Measurements from ENCODE around the gene PRKCQ.

The PRKCQ gene

GRCh38 chr10:6396652-6397051 lies 183.4 kb downstream of the PRKCQ start:
- no peaks in the 10 kb centered on the region for H3K79me2 ChIP-seq (ENCODE audit: insufficient read depth, low read length)
- no peaks in the 10 kb centered on the region for H3K27me3 ChIP-seq (ENCODE audit: low read length)
- H3K36me3 ChIP-seq (ENCODE audit: low read length): no peaks in the 10 kb centered on the region
- H3K9ac ChIP-seq (ENCODE audit: low read length): no peak overlapping the region
- H3K4me3 ChIP-seq (ENCODE audit: insufficient read depth, low read length, poor library complexity, severe bottlenecking): no peak overlapping the region
- no peak overlapping the region for H3K27ac ChIP-seq (ENCODE audit: low read depth, low read length)
- no peak overlapping the region for H2AFZ ChIP-seq (ENCODE audit: low read depth, low read length, severe bottlenecking)
- no peak for TF ChIP-seq EZH2phosphoT487 (conservative IDR thresholded peaks at IDR 0.05; ENCODE audit: low read length)
- no peak for TF ChIP-seq CTCF (IDR thresholded peaks at IDR 0.05; ENCODE audit: insufficient read depth, low read length, poor library complexity, severe bottlenecking)
- H3K4me2 ChIP-seq (ENCODE audit: low read depth, low read length, poor library complexity, severe bottlenecking): no peak overlapping the region
- no peaks in the 10 kb centered on the region for H3K9me2 ChIP-seq (replicated peaks; ENCODE audit: insufficient read depth, low read length)
- H3K9me3 ChIP-seq (ENCODE audit: insufficient read depth, low read length): no peaks in the 10 kb centered on the region
- no peaks in the 10 kb centered on the region for H4K20me1 ChIP-seq (ENCODE audit: low read depth, low read length)
- no peaks in the 10 kb centered on the region for H3F3A ChIP-seq (ENCODE audit: insufficient read depth)

DNA sequence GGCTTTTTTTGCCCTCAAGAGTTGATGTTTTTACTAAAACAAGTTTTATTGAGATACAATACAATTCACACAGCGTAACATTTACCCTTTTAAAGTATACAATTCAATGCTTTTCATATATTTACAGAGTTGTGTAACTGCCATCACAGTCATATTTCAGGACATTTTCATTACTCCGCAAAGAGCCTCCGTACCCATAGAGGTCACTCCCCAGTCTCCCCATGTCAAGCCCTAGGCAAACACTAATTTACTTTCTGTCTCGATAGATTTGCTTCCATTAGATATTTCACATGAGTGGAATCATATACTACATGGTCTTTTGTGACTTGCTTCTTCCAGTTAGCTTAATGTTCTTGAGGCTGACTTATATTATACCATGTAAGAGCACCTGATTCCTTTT lies 183.8 kb downstream of the PRKCQ start:
- Histone ChIP-seq H3K9me2 (replicated peaks; ENCODE audit: insufficient read depth, low read length) (no peaks in the 10 kb centered on the region), H3K79me2 (ENCODE audit: insufficient read depth, low read length) (no peaks in the 10 kb centered on the region), H3K9ac (ENCODE audit: low read length) (no peak overlapping the region), H3K27me3 (ENCODE audit: low read length) (no peaks in the 10 kb centered on the region), H3K36me3 (ENCODE audit: low read length) (no peaks in the 10 kb centered on the region), H3K9me3 (ENCODE audit: insufficient read depth, low read length) (no peaks in the 10 kb centered on the region), H2AFZ (ENCODE audit: low read depth, low read length, severe bottlenecking) (no peak overlapping the region), H3K27ac (ENCODE audit: low read depth, low read length) (no peak overlapping the region), H4K20me1 (ENCODE audit: low read depth, low read length) (no peaks in the 10 kb centered on the region), H3K4me2 (ENCODE audit: low read depth, low read length, poor library complexity, severe bottlenecking) (no peak overlapping the region), H3K4me3 (ENCODE audit: insufficient read depth, low read length, poor library complexity, severe bottlenecking) (no peak overlapping the region), H3F3A (ENCODE audit: insufficient read depth) (no peaks in the 10 kb centered on the region)
- TF ChIP-seq CTCF (IDR thresholded peaks at IDR 0.05; ENCODE audit: insufficient read depth, low read length, poor library complexity, severe bottlenecking): no peak
- TF ChIP-seq EZH2phosphoT487 (conservative IDR thresholded peaks at IDR 0.05; ENCODE audit: low read length): no peak

- Histone ChIP-seq H3K9me2 (replicated peaks; ENCODE audit: insufficient read depth, low read length) (no peaks in the 10 kb centered on the region), H3F3A (ENCODE audit: insufficient read depth) (no peaks in the 10 kb centered on the region), H3K79me2 (ENCODE audit: insufficient read depth, low read length) (no peaks in the 10 kb centered on the region), H3K9ac (ENCODE audit: low read length) (no peak overlapping the region), H3K36me3 (ENCODE audit: low read length) (no peaks in the 10 kb centered on the region), H3K9me3 (ENCODE audit: insufficient read depth, low read length) (no peaks in the 10 kb centered on the region), H3K4me2 (ENCODE audit: low read depth, low read length, poor library complexity, severe bottlenecking) (no peak overlapping the region), H3K27me3 (ENCODE audit: low read length) (no peaks in the 10 kb centered on the region), H4K20me1 (ENCODE audit: low read depth, low read length) (no peaks in the 10 kb centered on the region), H3K4me3 (ENCODE audit: insufficient read depth, low read length, poor library complexity, severe bottlenecking) (no peak overlapping the region), H2AFZ (ENCODE audit: low read depth, low read length, severe bottlenecking) (no peak overlapping the region), H3K27ac (ENCODE audit: low read depth, low read length) (no peak overlapping the region)
- TF ChIP-seq CTCF (IDR thresholded peaks at IDR 0.05; ENCODE audit: insufficient read depth, low read length, poor library complexity, severe bottlenecking) (no peak), EZH2phosphoT487 (conservative IDR thresholded peaks at IDR 0.05; ENCODE audit: low read length) (no peak)
These were observed 184.5 kb downstream of the PRKCQ start for GRCh38 chr10:6395606-6396005.

- Histone ChIP-seq H3K79me2 (ENCODE audit: insufficient read depth, low read length) (no peaks in the 10 kb centered on the region), H2AFZ (ENCODE audit: low read depth, low read length, severe bottlenecking) (no peak overlapping the region), H4K20me1 (ENCODE audit: low read depth, low read length) (no peaks in the 10 kb centered on the region), H3K27ac (ENCODE audit: low read depth, low read length) (no peak overlapping the region), H3K27me3 (ENCODE audit: low read length) (no peaks in the 10 kb centered on the region), H3K4me3 (ENCODE audit: insufficient read depth, low read length, poor library complexity, severe bottlenecking) (no peak overlapping the region), H3K9me3 (ENCODE audit: insufficient read depth, low read length) (no peaks in the 10 kb centered on the region), H3K36me3 (ENCODE audit: low read length) (no peaks in the 10 kb centered on the region), H3K9me2 (replicated peaks; ENCODE audit: insufficient read depth, low read length) (no peaks in the 10 kb centered on the region), H3F3A (ENCODE audit: insufficient read depth) (no peaks in the 10 kb centered on the region), H3K4me2 (ENCODE audit: low read depth, low read length, poor library complexity, severe bottlenecking) (no peak overlapping the region), H3K9ac (ENCODE audit: low read length) (no peak overlapping the region)
- TF ChIP-seq CTCF (IDR thresholded peaks at IDR 0.05; ENCODE audit: insufficient read depth, low read length, poor library complexity, severe bottlenecking) (no peak), EZH2phosphoT487 (conservative IDR thresholded peaks at IDR 0.05; ENCODE audit: low read length) (no peak)
These were observed 186.0 kb downstream of the PRKCQ start for GRCh38 chr10:6394084-6394483.
